ENCODE results near the gene PTPRN2.

DNA sequence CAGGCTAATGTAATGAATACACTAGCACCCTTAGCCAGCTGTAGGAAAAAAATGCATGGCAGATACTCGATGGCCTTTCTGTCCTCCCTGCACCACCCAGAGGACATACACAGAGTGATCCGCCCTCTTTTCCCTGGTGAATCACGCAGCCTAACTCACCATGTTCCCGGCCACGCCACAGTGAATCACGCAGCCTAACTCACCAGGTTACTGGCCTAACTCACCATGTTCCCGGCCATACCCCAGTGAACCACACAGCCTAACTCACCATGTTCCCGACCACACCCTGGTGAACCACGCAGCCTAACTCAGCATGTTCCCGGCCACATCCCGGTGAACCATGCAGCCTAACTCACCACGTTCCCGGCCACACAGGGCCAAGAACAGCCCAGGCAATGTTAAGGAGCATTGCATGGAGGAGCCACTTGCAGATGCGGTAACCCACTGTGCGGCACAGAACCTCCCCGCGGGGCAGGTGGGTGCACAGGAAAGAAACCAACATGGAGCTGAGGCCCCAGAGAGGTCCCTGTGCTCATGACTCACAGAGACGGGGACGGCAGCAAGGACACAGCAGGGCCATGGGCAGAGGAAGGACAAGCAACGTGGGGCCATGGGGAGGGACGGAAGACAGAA is 742.3 kb downstream of the PTPRN2 start:
- TF ChIP-seq CTCF (IDR thresholded peaks at IDR 0.05) (no peak), RFX5 (IDR thresholded peaks at IDR 0.05; ENCODE audit: low read length) (no peak), ZBTB33 (IDR thresholded peaks at IDR 0.05; ENCODE audit: borderline replicate concordance, low read depth) (no peak), TAF1 (IDR thresholded peaks at IDR 0.05; ENCODE audit: borderline replicate concordance, low read depth, low read length) (no peak), RCOR1 (IDR thresholded peaks at IDR 0.05; ENCODE audit: low read length) (no peak), JUND (IDR thresholded peaks at IDR 0.05) (no peak), GABPA (IDR thresholded peaks at IDR 0.05; ENCODE audit: low read depth) (no peak), FOXM1 (IDR thresholded peaks at IDR 0.05; ENCODE audit: low read depth) (no peak), USF2 (IDR thresholded peaks at IDR 0.05; ENCODE audit: borderline replicate concordance, low read depth, low read length) (no peak), EP300 (IDR thresholded peaks at IDR 0.05; ENCODE audit: borderline replicate concordance in 1 of 2, low read depth in 1 of 2, low read length in 1 of 2) (no peak), EZH2phosphoT487 (IDR thresholded peaks at IDR 0.05; ENCODE audit: borderline replicate concordance, low read depth) (no peak), POLR2AphosphoS5 (IDR thresholded peaks at IDR 0.05; ENCODE audit: low read depth, low read length) (no peak)
- TF ChIP-seq, protein P1, sequence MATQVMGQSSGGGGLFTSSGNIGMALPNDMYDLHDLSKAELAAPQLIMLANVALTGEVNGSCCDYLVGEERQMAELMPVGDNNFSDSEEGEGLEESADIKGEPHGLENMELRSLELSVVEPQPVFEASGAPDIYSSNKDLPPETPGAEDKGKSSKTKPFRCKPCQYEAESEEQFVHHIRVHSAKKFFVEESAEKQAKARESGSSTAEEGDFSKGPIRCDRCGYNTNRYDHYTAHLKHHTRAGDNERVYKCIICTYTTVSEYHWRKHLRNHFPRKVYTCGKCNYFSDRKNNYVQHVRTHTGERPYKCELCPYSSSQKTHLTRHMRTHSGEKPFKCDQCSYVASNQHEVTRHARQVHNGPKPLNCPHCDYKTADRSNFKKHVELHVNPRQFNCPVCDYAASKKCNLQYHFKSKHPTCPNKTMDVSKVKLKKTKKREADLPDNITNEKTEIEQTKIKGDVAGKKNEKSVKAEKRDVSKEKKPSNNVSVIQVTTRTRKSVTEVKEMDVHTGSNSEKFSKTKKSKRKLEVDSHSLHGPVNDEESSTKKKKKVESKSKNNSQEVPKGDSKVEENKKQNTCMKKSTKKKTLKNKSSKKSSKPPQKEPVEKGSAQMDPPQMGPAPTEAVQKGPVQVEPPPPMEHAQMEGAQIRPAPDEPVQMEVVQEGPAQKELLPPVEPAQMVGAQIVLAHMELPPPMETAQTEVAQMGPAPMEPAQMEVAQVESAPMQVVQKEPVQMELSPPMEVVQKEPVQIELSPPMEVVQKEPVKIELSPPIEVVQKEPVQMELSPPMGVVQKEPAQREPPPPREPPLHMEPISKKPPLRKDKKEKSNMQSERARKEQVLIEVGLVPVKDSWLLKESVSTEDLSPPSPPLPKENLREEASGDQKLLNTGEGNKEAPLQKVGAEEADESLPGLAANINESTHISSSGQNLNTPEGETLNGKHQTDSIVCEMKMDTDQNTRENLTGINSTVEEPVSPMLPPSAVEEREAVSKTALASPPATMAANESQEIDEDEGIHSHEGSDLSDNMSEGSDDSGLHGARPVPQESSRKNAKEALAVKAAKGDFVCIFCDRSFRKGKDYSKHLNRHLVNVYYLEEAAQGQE (IDR thresholded peaks at IDR 0.05; ENCODE audit: low read depth, low read length): no peak
